Small intestine (tissue), 7 donors: ENCODE data around the gene LSAMP. TPM values are rescaled to one million over a fixed set of nuclear protein-coding genes. Genes with fewer than 3 reads are reported as not detected.
"Not testable (repeated sequence)": the region's sequence is repeated elsewhere in the genome, so short reads cannot be mapped to it uniquely, and the experiment has no call there.

ENCODE experiments used
- DNase-seq, 2 donors: peaks; one replicate each; pipeline versions ENCODE4 v3.0.0 to v3.0.0-alpha.2; 2013
- FAIRE-seq: peaks from 2 replicates; lab custom pipeline; 2012; peaks lifted over from hg19 to GRCh38; lab: Jason Lieb, UNC
- H3K27ac ChIP-seq, 3 donors: one replicate each; pipeline ENCODE4 v1.5.1; 2013; ENCODE audit warnings: low read length in 2 of 3, mild to moderate bottlenecking in 2 of 3, control low read depth in 1 of 3, inconsistent platforms in 1 of 3, low read depth in 1 of 3, moderate library complexity in 1 of 3
- H3K27me3 ChIP-seq, 3 donors: one replicate each; pipeline ENCODE4 v1.6.1; 2013; ENCODE audit warnings: low read length in 3 of 3, inconsistent platforms in 1 of 3; ENCODE audit not compliant: control insufficient read depth in 3 of 3, insufficient read depth in 3 of 3
- H3K36me3 ChIP-seq, 3 donors: one replicate each; pipeline ENCODE4 v1.6.1; 2013; ENCODE audit warnings: low read length in 3 of 3, inconsistent platforms in 1 of 3, low read depth in 1 of 3, mild to moderate bottlenecking in 1 of 3, moderate library complexity in 1 of 3; ENCODE audit not compliant: control insufficient read depth in 3 of 3, insufficient read depth in 2 of 3
- H3K4me1 ChIP-seq, 3 donors: one replicate each; pipeline ENCODE4 v1.6.1; 2013; ENCODE audit warnings: low read length in 2 of 3, inconsistent platforms in 1 of 3, low read depth in 1 of 3, mild to moderate bottlenecking in 1 of 3, moderate library complexity in 1 of 3; ENCODE audit not compliant: control insufficient read depth in 3 of 3, insufficient read depth in 2 of 3
- H3K4me3 ChIP-seq, 3 donors: one replicate each; pipeline ENCODE4 v1.5.1; 2013; ENCODE audit warnings: low read length in 3 of 3, control low read depth in 1 of 3, inconsistent platforms in 1 of 3, low read depth in 1 of 3, mild to moderate bottlenecking in 1 of 3, moderate library complexity in 1 of 3
- H3K9me3 ChIP-seq, 2 donors: one replicate each; pipeline ENCODE4 v1.6.1; 2013; ENCODE audit warnings: low read depth in 1 of 2, low read length in 1 of 2; ENCODE audit not compliant: control insufficient read depth in 2 of 2, insufficient read depth in 1 of 2
- WGBS, 3 donors: extraction: QIAGEN DNeasy Blood & Tissue Kit; methylation state at CpG; one replicate each; pipeline ENCODE4 v1.1.7; 2013; 5-methylcytosine and 5-hydroxymethylcytosine counted together
- polyA plus RNA-seq, 4 donors: library from polyadenylated mRNA; stranded (reverse) in 3 of 4; unstranded in 1 of 4; fragments of 200-250 nt in 3 of 4; fragments of 120-200 nt in 1 of 4; gene quantifications; one replicate each; pipeline versions ENCODE4 v1.2.1 to v1.2.3, GENCODE V29; 2013
- donor health status: healthy with polysubstance abuse.
- donor health status: control.
- donor health status: control.
- donor health status: Bipolar disorder and iron deficiency.
- donor health status: healthy.

Gene LSAMP
- polyA plus RNA-seq, 4 donors, result 0.27 to 2.9 (median 1.8) TPM; not detected in 1

DNA sequence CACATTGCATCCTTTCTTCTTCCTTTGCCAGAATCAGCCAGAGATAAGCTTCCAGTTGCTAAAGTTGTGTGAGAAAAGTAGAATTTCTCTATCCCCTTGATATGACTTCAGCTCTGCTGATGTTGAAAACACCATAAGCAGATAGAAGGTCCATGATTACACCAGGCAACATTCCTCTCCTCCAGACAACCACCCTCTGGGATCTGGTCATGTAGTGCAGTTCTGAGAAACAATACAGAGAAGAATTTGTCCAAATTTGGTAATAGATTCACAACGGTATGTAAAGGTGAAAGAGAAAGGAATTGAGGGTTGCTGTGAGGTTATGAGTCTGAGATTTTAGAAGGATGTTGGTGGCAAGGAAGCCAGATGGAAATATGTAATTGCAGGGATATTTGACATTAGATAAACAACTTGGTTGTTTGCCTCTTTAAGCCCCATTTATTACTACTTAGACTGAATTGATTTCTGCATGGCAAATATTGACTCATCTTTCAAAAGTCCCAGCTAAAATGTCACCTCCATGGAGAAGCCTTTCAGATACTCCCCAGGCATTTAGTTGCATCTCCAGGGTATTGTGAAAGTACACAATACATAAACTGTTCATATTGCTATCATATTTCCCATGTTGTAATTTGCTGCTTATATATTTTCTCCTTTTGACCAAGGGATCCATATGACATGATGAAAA, 687.1 kb downstream of the LSAMP start:
- Histone ChIP-seq H3K27ac (no peak overlapping the region), H3K27me3 (no peaks in the 10 kb centered on the region), H3K9me3 (no peaks in the 10 kb centered on the region), H3K4me3 (no peak overlapping the region), H3K4me1 (no peaks in the 10 kb centered on the region), H3K36me3 (no peaks in the 10 kb centered on the region)
- FAIRE-seq, result no peak
- no peak for DNase-seq
- 14 to 46% (median 29%) methylated on average over 1 of the region's 1 CpG for WGBS, 3 donors

DNA sequence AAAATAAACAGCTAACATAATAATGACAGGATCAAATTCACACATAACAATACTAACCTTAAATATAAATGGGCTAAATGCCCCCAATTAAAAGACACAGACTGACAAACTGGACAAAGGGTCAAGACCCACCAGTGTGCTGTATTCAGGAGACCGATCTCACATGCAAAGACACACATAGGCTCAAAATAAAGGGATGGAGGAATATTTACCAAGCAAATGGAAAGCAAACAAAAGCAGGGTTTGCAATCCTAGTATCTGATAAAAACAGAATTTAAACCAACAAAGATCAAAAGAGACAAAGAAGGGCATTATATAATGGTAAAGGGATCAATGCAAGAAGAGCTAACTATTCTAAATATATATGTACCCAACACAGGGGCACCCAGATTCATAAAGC, 692.3 kb downstream of the LSAMP start:
- not testable (repeated sequence) for H3K4me3 ChIP-seq, H3K4me1 ChIP-seq, DNase-seq, H3K27ac ChIP-seq, FAIRE-seq, H3K9me3 ChIP-seq, H3K36me3 ChIP-seq, H3K27me3 ChIP-seq
- 40 to 80% (median 47%) methylated on average over 1 of the region's 1 CpG for WGBS, 3 donors
